Hematopoietic multipotent progenitor cell treated with erythropoietin and hydrocortisone succinate and interleukin-3 and kit ligand, for 8 days (in vitro differentiated cells): ENCODE data around the gene MAP7.
A peak's percentile ranks its signal among the peaks of the same experiment; 100 is the strongest.

Experiments used
- DNase-seq: peaks from one replicate; pipeline ENCODE4 v3.0.0-alpha.2; 2015

MAP7 gene

GRCh38 chr6:136527831-136528230 lies 22.4 kb downstream of the MAP7 start:
- DNase-seq: no peak

GRCh38 chr6:136526937-136527336 lies 23.3 kb downstream of the MAP7 start:
- DNase-seq: no peak

GRCh38 chr6:136526196-136526930 lies 23.9 kb downstream of the MAP7 start:
- peak; percentile 79 for DNase-seq

DNA sequence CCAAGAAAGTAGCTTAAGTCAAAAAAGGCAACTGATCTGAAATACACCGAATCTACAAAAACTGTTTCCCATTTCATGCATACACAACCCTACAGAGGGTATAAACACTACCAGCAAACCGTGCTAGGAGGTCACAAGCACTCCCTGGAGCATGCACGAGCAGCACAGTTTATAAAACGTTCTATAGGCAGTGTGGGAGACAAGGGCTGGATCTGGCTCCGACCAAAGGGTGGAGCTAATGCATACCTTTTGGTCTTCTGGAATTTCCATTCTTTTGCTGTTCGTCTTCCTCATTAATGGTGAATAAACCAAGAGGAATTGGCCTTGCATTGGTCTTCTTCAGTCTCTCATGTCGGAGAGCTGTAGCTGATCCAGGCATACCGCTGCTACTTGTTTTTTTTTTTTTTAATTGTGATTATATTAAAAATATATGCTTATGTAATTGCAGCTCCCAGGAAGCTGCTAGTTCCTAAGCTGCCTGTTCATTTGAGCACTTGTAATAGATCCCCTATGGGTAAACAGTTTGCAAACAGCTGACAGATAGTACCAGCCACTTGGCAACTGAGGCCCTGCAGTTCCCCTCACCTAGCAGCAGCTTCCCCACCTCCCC lies 24.5 kb downstream of the MAP7 start:
- peak; percentile 66 for DNase-seq

DNA sequence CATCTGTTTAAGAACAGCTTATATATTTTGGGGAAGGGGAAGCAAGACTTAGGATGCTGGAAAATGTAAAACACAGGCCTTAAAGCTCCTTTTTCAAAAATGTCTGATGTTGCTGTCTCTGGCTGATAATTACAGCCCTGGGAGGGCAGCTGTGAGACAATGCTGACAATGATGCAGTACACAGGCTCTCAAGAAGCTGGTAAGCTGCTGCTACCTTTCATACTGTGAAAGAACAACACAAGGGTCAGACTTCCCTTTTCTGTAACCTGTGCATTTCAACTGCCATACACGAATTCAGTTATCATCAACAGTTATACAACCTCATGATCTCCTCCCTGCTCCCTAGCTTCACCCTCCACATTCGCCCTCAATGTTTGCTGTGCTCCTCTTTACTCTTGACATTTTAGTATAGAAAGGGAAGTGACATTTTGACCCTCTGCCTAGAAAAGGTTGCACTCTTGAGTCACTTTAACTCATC lies 25.2 kb downstream of the MAP7 start:
- peak; percentile 43 for DNase-seq

- DNase-seq: no peak
These were observed 25.8 kb downstream of the MAP7 start for GRCh38 chr6:136524339-136524935.

GRCh38 chr6:136523196-136523595 lies 27.0 kb downstream of the MAP7 start:
- no peak for DNase-seq

DNA sequence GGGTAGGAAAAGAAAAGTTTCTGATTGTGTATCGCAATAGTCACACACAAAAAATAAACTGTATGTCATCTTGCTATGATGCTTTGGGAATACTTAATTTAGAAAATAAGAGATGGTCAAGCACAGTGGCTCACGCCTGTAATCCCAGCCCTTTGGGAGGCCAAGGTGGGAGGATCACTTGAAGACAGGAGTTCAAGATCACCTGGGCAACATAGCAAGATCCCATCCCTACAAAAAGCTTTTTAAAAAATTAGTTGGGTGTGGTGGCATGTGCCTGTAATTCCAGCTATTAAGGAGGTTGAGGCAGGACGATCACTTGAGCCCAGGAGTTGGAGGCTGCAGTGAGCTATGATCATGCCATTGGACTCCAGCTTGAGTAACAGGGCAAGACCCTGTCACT lies 27.6 kb downstream of the MAP7 start:
- no peak for DNase-seq

DNA sequence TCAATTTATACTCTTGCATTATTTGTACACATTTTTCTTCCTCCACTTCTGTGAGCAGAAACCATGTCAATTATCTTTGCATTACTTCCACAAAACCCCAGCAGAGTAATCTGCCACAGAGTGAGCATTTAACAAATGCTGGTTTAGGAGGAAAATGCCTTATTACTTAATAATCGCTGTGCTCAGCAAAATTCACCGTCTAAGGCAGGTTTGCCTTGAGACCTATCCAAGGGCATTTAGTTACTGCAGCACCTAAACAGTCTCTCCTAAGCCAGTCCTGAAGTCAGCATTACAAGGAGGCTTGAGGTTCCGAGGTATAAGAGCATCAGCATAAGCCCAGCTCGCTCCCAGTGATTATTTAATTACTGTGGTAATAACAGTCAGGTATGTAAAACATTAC lies 28.3 kb downstream of the MAP7 start:
- no peak for DNase-seq

DNA sequence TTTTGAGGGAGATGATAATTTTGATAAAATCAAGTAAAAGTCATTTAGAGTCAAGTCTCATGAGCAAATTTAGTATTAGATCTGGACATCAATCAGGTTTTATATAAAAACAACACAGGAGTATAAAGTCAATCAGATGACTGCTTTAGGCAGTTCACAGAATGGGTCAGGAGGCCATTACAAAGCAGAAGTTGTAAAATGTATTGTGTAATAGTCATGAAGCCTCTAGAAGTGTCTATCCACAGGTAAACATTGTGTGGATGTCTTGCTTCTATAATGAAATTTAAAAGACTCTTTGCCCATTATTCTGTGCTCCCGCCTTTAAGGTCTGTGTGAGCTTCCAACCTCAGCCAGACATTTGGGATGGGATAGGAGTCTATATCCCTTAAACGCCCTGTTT lies 28.8 kb downstream of the MAP7 start:
- DNase-seq: no peak

- DNase-seq: no peak
These were observed 29.7 kb downstream of the MAP7 start for GRCh38 chr6:136520517-136520916.

DNA sequence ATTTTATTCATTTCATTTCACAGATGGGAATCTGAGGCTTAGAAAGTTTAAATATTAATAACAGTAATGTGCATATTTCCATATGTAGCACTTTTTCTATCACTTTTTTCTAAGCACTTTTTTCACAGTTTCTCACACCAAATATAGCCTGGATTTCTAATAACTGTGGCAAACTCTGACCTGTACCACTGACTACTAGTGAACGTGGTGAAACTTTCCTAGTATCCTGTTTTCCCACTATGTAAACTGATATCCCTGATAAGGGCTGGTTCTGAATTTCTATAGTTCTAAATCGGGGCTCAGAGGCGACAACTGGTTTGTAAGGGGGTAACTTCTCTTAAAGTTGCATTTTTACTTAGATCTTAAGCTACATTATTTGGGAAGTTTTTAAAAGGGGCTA lies 32.6 kb downstream of the MAP7 start:
- no peak for DNase-seq

- DNase-seq: no peak
These were observed 33.2 kb downstream of the MAP7 start for GRCh38 chr6:136517002-136517401.

GRCh38 chr6:136514591-136514990 lies 35.6 kb downstream of the MAP7 start:
- DNase-seq: no peak

- DNase-seq: peak; percentile 28
These were observed 38.3 kb downstream of the MAP7 start for GRCh38 chr6:136511926-136512325.

DNA sequence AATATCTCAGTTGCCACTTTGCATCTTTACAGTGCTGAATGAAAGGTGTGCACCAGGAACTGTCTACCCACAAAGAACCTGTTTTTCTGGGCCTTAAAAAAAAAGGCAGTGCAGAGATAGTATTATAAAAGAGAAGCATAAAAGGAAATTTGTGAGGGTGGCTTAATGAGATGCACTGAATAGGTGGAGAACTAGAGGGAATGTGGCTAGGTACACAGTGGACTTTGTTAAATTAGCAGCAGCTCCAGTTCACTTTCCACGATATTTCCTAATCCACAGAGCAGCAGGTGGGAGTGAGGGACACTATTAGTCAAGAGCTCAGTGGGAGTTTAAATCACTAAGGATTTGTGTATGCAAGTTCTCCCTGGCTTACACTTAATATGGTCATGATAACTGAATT lies 38.8 kb downstream of the MAP7 start:
- no peak for DNase-seq

GRCh38 chr6:136510782-136511181 lies 39.4 kb downstream of the MAP7 start:
- DNase-seq: no peak

DNA sequence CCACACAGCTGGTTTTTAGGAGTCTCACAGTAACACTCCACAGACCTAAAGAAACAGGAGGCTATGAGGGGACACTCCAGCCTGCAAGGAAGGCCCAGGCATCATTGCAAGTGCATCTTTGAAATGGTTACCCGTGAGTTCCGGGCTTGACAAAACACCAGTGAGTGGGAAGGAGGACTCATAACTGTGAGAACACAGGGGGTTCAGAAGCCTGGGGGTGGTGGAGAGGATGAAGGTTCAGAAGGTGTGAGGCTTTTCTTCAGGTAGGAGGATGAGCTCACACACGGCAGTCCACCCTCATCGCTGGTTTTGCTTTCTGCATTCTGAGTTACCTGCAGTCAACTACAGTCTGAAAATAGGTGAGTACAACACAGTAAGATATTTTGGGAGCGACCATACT lies 39.9 kb downstream of the MAP7 start:
- no peak for DNase-seq

- no peak for DNase-seq
These were observed 41.4 kb downstream of the MAP7 start for GRCh38 chr6:136508725-136509392.

DNA sequence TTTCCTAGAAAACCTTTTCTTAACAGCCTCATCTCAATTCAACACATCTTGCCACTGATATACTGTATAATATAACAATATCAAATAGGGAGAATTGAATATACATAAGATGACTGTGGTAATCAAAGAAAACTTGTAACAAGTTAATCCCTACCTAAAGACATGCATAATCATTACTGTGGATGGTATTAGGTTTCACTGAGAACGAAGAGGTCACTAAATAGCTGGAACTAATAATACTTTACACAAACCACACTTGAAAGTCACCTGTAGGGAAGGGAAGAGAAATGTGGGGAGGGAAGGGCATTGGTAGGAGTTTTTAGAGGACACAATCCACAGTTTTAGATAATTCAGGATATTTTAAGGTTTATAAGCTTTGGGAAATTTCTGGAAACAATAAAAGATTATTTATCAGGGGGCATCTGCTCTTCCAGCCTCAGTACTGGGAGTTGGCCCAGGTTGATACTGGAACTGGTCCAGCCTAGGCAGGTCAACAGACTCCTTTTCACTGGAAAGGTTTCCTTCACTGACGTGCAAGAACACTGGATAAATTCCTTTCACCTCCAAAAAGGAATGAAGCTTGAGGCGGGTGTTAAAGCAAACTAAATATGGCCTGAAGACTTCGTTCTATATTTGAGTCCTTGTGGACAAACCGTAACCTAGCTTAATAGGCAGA lies 44.0 kb downstream of the MAP7 start:
- DNase-seq: no peak

- DNase-seq: no peak
These were observed 46.8 kb downstream of the MAP7 start for GRCh38 chr6:136503303-136504029.

DNA sequence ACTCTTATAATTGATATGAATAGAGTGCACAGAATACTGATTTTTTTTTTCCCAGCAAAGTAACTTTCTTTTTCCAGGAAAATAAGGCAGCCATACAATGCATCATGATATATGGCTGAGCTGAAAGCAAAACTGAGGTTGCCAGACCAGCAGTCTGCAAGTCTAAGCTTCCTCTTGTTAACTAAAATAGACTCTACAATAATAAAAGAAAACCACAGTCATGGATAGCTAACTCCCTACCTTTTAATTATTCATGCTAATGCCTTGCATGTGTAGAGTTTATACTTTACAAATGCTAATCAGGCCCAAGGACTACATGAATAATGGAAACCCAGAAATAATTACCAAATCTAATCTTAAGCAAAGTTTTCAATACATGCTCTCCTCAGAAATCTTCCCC lies 47.4 kb downstream of the MAP7 start:
- DNase-seq: no peak
